Endothelial cell of umbilical vein (primary cell): ENCODE measurements around the gene GOLGA8B. TPM values are rescaled to one million over a fixed set of nuclear protein-coding genes. Genes with fewer than 3 reads are reported as not detected.

Source experiments
- BruUV-seq: library from RNA; stranded (reverse); fragments of 400-500 nt; replicated peaks from 2 replicates; lab custom pipeline; 2021; lab: Mats Ljungman, UMichigan
- CTCF ChIA-PET: fragments of 300-600, 350-600 bp; sonication (Branson Sonifier 250); formaldehyde crosslinking; loops from one replicate; lab custom pipeline; 2021; ENCODE audit warnings: antibody characterized with exemption, inconsistent platforms; lab: Charles Lee
- POLR2A ChIA-PET: fragments of 300-600, 350-600 bp; sonication (Branson Sonifier 250); formaldehyde crosslinking; loops from one replicate; lab custom pipeline; 2021; ENCODE audit warnings: antibody characterized with exemption, inconsistent platforms; lab: Charles Lee
- DNase-seq: peaks from one replicate; pipeline ENCODE4 v3.0.0-alpha.2; 2011; ENCODE audit warnings: low read depth, low spot score
- FAIRE-seq: peaks from 2 replicates; lab custom pipeline; 2011; peaks lifted over from hg19 to GRCh38; lab: Jason Lieb, UNC
- H2AFZ ChIP-seq: 2 replicates; pipeline ENCODE4 v1.6.0; 2012; ENCODE audit warnings: low read depth, low read length, control low read depth, inconsistent platforms
- H3K27ac ChIP-seq: 2 replicates; pipeline ENCODE4 v1.5.1; 2011; ENCODE audit warnings: low read depth, mild to moderate bottlenecking, control low read depth, low read length, moderate library complexity; ENCODE audit not compliant: insufficient read depth
- H3K27me3 ChIP-seq, 2 experiments: 2 replicates each; pipeline versions ENCODE4 v1.6.0 to v1.6.1; 2011; ENCODE audit warnings: low read length in 2 of 2, mixed read lengths in 1 of 2; ENCODE audit not compliant: control insufficient read depth in 2 of 2, insufficient read depth in 2 of 2
- H3K36me3 ChIP-seq, 2 experiments: 2 replicates in 1 of 2; 3 replicates in 1 of 2; pipeline ENCODE4 v1.5.1; 2011; ENCODE audit warnings: low read length in 2 of 2, mild to moderate bottlenecking in 1 of 2, moderate library complexity in 1 of 2; ENCODE audit not compliant: control insufficient read depth in 2 of 2, insufficient read depth in 2 of 2; ENCODE audit errors: extremely low read depth in 1 of 2
- H3K4me1 ChIP-seq: 3 replicates; pipeline ENCODE4 v1.5.1; 2011; ENCODE audit warnings: mild to moderate bottlenecking, low read length; ENCODE audit not compliant: control insufficient read depth, insufficient read depth; ENCODE audit errors: extremely low read depth
- H3K4me2 ChIP-seq: 2 replicates; pipeline ENCODE4 v1.6.1; 2011; ENCODE audit warnings: low read length, control low read depth, mixed read lengths; ENCODE audit not compliant: insufficient read depth
- H3K4me3 ChIP-seq, 3 experiments: fragments of 200-600 bp in 1 of 3; sonication (generic), shearing (Covaris generic) in 1 of 3; replicated peaks in 1 of 3; 2 replicates each; pipeline ENCODE4 v1.5.1; 2011 to 2016; ENCODE audit warnings: control low read depth in 3 of 3, low read length in 3 of 3, mild to moderate bottlenecking in 2 of 3, inconsistent platforms in 1 of 3, low read depth in 1 of 3, moderate library complexity in 1 of 3; ENCODE audit not compliant: insufficient read depth in 1 of 3
- H3K79me2 ChIP-seq: 2 replicates; pipeline ENCODE4 v1.6.0; 2012; ENCODE audit warnings: low read length, inconsistent platforms; ENCODE audit not compliant: control insufficient read depth, insufficient read depth
- H3K9ac ChIP-seq: replicated peaks from 2 replicates; pipeline ENCODE3; 2011; ENCODE audit warnings: low read length, control low read depth; ENCODE audit not compliant: insufficient read depth; ENCODE audit errors: extremely low read depth
- H3K9me1 ChIP-seq: replicated peaks from 3 replicates; pipeline ENCODE4 v1.6.0; 2011; ENCODE audit warnings: mild to moderate bottlenecking, low read length; ENCODE audit not compliant: control insufficient read depth, insufficient read depth; ENCODE audit errors: extremely low read depth
- H3K9me3 ChIP-seq: replicated peaks from 2 replicates; pipeline ENCODE4 v1.5.1; 2012; ENCODE audit warnings: low read length, inconsistent platforms; ENCODE audit not compliant: control insufficient read depth, insufficient read depth
- H4K20me1 ChIP-seq: replicated peaks from 2 replicates; pipeline ENCODE3; 2011; ENCODE audit warnings: mild to moderate bottlenecking, low read length; ENCODE audit not compliant: control insufficient read depth, insufficient read depth; ENCODE audit errors: extremely low read depth
- EZH2 ChIP-seq: IDR thresholded peaks from 2 replicates; pipeline ENCODE4 v1.6.1; 2012; ENCODE audit warnings: borderline replicate concordance, low read depth, mild to moderate bottlenecking, moderate library complexity, low read length, inconsistent platforms; ENCODE audit not compliant: severe bottlenecking
- FOS ChIP-seq: IDR thresholded peaks from 2 replicates; pipeline ENCODE4 v1.6.1; 2011; ENCODE audit warnings: mild to moderate bottlenecking, low read length, moderate library complexity, borderline replicate concordance; ENCODE audit not compliant: insufficient read depth
- GATA2 ChIP-seq: IDR thresholded peaks from 2 replicates; pipeline ENCODE4 v1.7.0; 2011; ENCODE audit warnings: low read depth, mild to moderate bottlenecking, moderate library complexity, mixed read lengths, low read length; ENCODE audit not compliant: insufficient read length, insufficient read depth
- JUN ChIP-seq: IDR thresholded peaks from 2 replicates; pipeline ENCODE4 v1.6.1; 2011; ENCODE audit warnings: borderline replicate concordance, low read depth; ENCODE audit not compliant: insufficient read length, insufficient read depth
- POLR2A ChIP-seq: IDR thresholded peaks from 2 replicates; pipeline ENCODE4 v1.6.1; 2012; ENCODE audit warnings: low read depth, mild to moderate bottlenecking, control low read depth, low read length
- dilution Hi-C: fragments of 300-500 bp; cut with MboI; formaldehyde crosslinking; loops from one replicate; pipeline ENCODE4 v1.15.0; 2019; ENCODE audit warnings: low sequenced_read_pairs; ENCODE audit not compliant: extremely low pct_ligation_motif_present
- intact Hi-C: fragments of 100-400 bp; cut with micrococcal nuclease; formaldehyde crosslinking; loops from one replicate; pipeline ENCODE4 v1.10.0; 2022
- polyA plus RNA-seq, 4 experiments: library from polyadenylated mRNA; depleted of rRNA in 3 of 4; stranded (reverse) in 3 of 4; unstranded in 1 of 4; fragments of >200 nt; gene quantifications; 2 replicates each; pipeline versions ENCODE4 v1.2.1 to v1.2.3, GENCODE V29; 2011 to 2012; ENCODE audit warnings: missing spikeins in 1 of 4
- total RNA-seq: library from RNA; stranded (reverse); gene quantifications from 2 replicates; pipeline ENCODE4 v1.2.3, GENCODE V29; 2021
- TF ChIP-seq, protein P1 (sequence below), 2 donors: IDR thresholded peaks; 1 replicate in 1 of 2; 2 replicates in 1 of 2; pipeline ENCODE4 v1.5.1; 2011; ENCODE audit warnings: low read length in 2 of 2, mild to moderate bottlenecking in 2 of 2, moderate library complexity in 2 of 2, control low read depth in 1 of 2, inconsistent platforms in 1 of 2, low read depth in 1 of 2; ENCODE audit not compliant: insufficient read depth in 1 of 2; ENCODE audit errors: extremely low read depth in 1 of 2

Gene GOLGA8B
- total and polyA plus RNA-seq, 2 donors (not counting 3 experiments of a cell fraction or from before 2014, with no cell fraction given): 30.9 to 36.0 TPM

DNA sequence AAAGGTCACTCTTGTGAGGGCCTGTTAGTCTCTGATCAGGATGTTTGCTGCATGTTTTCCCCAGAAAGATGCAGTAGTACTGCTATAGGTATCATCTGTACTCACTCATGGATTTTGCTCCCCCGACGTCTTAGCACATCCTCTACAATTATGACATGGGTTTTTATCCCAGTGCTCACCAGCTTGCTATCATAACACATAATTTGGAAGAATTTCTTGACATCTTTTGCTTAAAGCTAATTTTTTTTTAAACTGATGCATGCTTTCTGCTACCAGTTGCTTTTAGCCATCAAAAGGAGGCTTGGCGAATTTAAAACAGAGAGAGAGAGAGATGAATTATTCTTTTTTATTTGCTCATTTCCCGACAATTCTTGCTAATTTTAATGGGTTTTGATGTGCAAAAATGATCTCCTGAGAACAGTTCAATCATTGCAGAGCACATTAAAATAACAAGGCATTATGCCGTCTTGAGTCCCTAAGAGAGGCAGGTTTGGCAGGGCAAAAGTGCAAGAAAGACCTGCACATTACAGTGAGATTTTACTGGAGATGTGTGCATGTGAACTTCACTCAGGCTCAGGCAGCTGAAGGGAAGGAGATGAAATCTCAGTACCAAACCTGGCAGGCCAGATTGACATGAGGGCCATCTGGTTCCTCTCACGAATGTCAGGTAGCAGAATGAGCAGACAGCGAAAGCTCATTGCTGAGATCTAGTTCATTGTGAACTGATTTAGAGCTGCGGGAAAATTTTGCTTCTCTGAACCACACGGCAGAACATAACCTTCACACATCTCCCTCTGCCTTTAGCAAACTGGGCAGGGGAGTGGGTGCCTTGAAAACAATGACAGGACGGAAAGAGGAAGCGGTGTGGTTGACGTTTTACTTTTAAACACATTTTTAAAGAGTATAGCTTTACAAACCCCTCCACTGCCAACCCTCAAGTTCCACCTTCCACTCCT lies 25.9 kb upstream of the GOLGA8B start:
- H3K79me2 ChIP-seq: no peaks in the 10 kb centered on the region
- no peaks in the 10 kb centered on the region for H3K36me3 ChIP-seq
- H2AFZ ChIP-seq: peak overlapping the region; percentile 97
- H3K9me3 ChIP-seq: no peaks in the 10 kb centered on the region
- ChIA-PET POLR2A (no interaction called here), CTCF (interaction anchor here (0.7 to 2.9 kb wide), 10 partner anchors 9 to 321 kb away, joined by 3 to 37 read pairs (median 4); no protein-coding TSS in a partner anchor)
- BruUV-seq: no TSS peak
- TF ChIP-seq JUN: no peak
- TF ChIP-seq POLR2A: no peak
- peaks cover 15% of the 10 kb centered on the region for H3K4me1 ChIP-seq
- FAIRE-seq (peak; percentile 73), DNase-seq (peak; percentile 56)
- no peaks in the 10 kb centered on the region for H3K27me3 ChIP-seq
- H4K20me1 ChIP-seq: no peaks in the 10 kb centered on the region
- peak overlapping the region; percentile 31 for H3K9ac ChIP-seq
- H3K9me1 ChIP-seq: no peaks in the 10 kb centered on the region
- intact Hi-C loops: loop anchor here (1.0 to 10.0 kb wide), 2 partner anchors 245 to 311 kb away; no protein-coding TSS in a partner anchor
- H3K27ac ChIP-seq: no peak overlapping the region
- peak overlapping the region in 2 of 3 experiments; percentile 4 to 26 for H3K4me3 ChIP-seq
- dilution Hi-C loops: no loop called here
- H3K4me2 ChIP-seq: peak overlapping the region; percentile 63

DNA sequence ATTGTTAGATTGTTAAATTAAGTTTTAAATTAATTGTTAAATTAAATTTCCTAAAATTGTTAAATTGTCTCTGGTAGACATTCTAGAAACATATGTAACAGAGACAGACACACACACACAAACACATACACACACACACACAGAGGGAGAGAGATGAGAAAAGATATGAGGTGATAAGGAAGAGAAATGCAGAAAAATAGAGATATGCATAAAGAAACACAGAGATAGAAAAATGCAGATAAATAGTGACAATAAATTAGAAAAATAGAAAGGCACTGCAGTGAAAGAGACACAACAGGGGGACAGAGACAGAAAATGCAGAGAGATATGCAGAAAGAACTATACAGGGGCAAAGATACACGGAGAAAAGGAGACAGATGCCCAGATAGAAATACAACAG lies 25.1 kb upstream of the GOLGA8B start:
- H3K79me2 ChIP-seq: no peaks in the 10 kb centered on the region
- H3K4me2 ChIP-seq: no peak overlapping the region
- H3K4me1 ChIP-seq: peaks cover 15% of the 10 kb centered on the region
- no peaks in the 10 kb centered on the region for H3K36me3 ChIP-seq
- H2AFZ ChIP-seq: no peak overlapping the region
- no peaks in the 10 kb centered on the region for H3K9me1 ChIP-seq
- H3K27ac ChIP-seq: no peak overlapping the region
- TF ChIP-seq, protein P1, sequence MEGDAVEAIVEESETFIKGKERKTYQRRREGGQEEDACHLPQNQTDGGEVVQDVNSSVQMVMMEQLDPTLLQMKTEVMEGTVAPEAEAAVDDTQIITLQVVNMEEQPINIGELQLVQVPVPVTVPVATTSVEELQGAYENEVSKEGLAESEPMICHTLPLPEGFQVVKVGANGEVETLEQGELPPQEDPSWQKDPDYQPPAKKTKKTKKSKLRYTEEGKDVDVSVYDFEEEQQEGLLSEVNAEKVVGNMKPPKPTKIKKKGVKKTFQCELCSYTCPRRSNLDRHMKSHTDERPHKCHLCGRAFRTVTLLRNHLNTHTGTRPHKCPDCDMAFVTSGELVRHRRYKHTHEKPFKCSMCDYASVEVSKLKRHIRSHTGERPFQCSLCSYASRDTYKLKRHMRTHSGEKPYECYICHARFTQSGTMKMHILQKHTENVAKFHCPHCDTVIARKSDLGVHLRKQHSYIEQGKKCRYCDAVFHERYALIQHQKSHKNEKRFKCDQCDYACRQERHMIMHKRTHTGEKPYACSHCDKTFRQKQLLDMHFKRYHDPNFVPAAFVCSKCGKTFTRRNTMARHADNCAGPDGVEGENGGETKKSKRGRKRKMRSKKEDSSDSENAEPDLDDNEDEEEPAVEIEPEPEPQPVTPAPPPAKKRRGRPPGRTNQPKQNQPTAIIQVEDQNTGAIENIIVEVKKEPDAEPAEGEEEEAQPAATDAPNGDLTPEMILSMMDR (IDR thresholded peaks at IDR 0.05; ENCODE audit: extremely low read depth in 1 of 2, insufficient read depth in 1 of 2, low read depth in 1 of 2, low read length in 2 of 2): no peak
- TF ChIP-seq GATA2 (no peak), FOS (no peak), EZH2 (no peak)
- DNase-seq: no peak
- ChIA-PET POLR2A (no interaction called here), CTCF (interaction anchor here (1.3 kb wide), 1 partner anchor 313 kb away, joined by 3 read pairs; no protein-coding TSS in a partner anchor)
- no peaks in the 10 kb centered on the region for H3K27me3 ChIP-seq
- H4K20me1 ChIP-seq: no peaks in the 10 kb centered on the region
- no peaks in the 10 kb centered on the region for H3K9me3 ChIP-seq
- intact Hi-C loops: no loop called here
- no TSS peak for BruUV-seq
- H3K9ac ChIP-seq: no peak overlapping the region
- no peak for FAIRE-seq
- no peak overlapping the region for H3K4me3 ChIP-seq
- dilution Hi-C loops: no loop called here
